ENCODE results near the gene PROB1. TPM values are rescaled to one million over a fixed set of nuclear protein-coding genes. Genes with fewer than 3 reads are reported as not detected.

Gene PROB1
- total and polyA plus RNA-seq, 9 of the 15 experiments (the other 6 are each of a cell fraction or from before 2014, with no cell fraction given), result 0.01 to 1.8 (median 0.47) TPM

- TF ChIP-seq SIN3A (IDR thresholded peaks at IDR 0.05; ENCODE audit: borderline replicate concordance in 2 of 2, control insufficient read depth in 1 of 2, low read depth in 2 of 2, low read length in 2 of 2), result peak; percentile 37 to 39; a peak in 1 of 4 replicates
- TF ChIP-seq SMAD3 (CRISPR knock-in tag; conservative IDR thresholded peaks at IDR 0.05), result no peak
- no peak for TF ChIP-seq HMG20A (CRISPR knock-in tag; conservative IDR thresholded peaks at IDR 0.05)
- no peak for TF ChIP-seq GABPA (tag; conservative IDR thresholded peaks at IDR 0.05; ENCODE audit: low read depth)
- TF ChIP-seq CBX2 (IDR thresholded peaks at IDR 0.05; ENCODE audit: insufficient read depth, low read length, poor library complexity, severe bottlenecking), result no peak
- TF ChIP-seq SNAPC5 (CRISPR knock-in tag; IDR thresholded peaks at IDR 0.05), result no peak
- no peak for TF ChIP-seq MXI1 (IDR thresholded peaks at IDR 0.05; ENCODE audit: low read depth, low read length)
- TF ChIP-seq PREB (CRISPR knock-in tag; IDR thresholded peaks at IDR 0.05), result no peak
- no peak for TF ChIP-seq DDX20 (tag; IDR thresholded peaks at IDR 0.05; ENCODE audit: low read depth)
- no peak for TF ChIP-seq ZNF717 (CRISPR knock-in tag; IDR thresholded peaks at IDR 0.05)
- TF ChIP-seq CHD2 (IDR thresholded peaks at IDR 0.05; ENCODE audit: low read depth, low read length), result no peak
- TF ChIP-seq KLF10 (CRISPR knock-in tag; IDR thresholded peaks at IDR 0.05), result no peak
- no peak for TF ChIP-seq ZBTB1 (CRISPR knock-in tag; IDR thresholded peaks at IDR 0.05; ENCODE audit: borderline replicate concordance, low read depth)
- TF ChIP-seq HDAC3 (IDR thresholded peaks at IDR 0.05; ENCODE audit: borderline replicate concordance, partially characterized antibody), result no peak
- TF ChIP-seq RHOXF2B (CRISPR knock-in tag; conservative IDR thresholded peaks at IDR 0.05), result no peak
- TF ChIP-seq ZNF77 (CRISPR knock-in tag; IDR thresholded peaks at IDR 0.05), result no peak
- no peak; the same call in 1 of the 2 replicates for TF ChIP-seq ATF3 (IDR thresholded peaks at IDR 0.05)
- no peak for TF ChIP-seq ATF3 (CRISPR knock-in tag; conservative IDR thresholded peaks at IDR 0.05)
- TF ChIP-seq ARID1B (IDR thresholded peaks at IDR 0.05), result peak; percentile 46; the same call in 1 of the 2 replicates
- TF ChIP-seq NFE2 (IDR thresholded peaks at IDR 0.05; ENCODE audit: low read depth), result no peak
- no peak for TF ChIP-seq MAFG (tag; conservative IDR thresholded peaks at IDR 0.05)
- 0 out of 2 replicates have a peak, but pooled peaks have one; percentile 32 for TF ChIP-seq SMARCA4 (IDR thresholded peaks at IDR 0.05)
- no peak for TF ChIP-seq SLC30A9 (CRISPR knock-in tag; IDR thresholded peaks at IDR 0.05)
- TF ChIP-seq EZH2 (IDR thresholded peaks at IDR 0.05; ENCODE audit: borderline replicate concordance, low read depth, low read length), result no peak
- no peak for TF ChIP-seq ZNF224 (CRISPR knock-in tag; IDR thresholded peaks at IDR 0.05)
- no peak for TF ChIP-seq BRD4 (IDR thresholded peaks at IDR 0.05)
- no peak for TF ChIP-seq ZNF197 (CRISPR knock-in tag; IDR thresholded peaks at IDR 0.05; ENCODE audit: low read depth)
- no peak for TF ChIP-seq ZNF586 (CRISPR knock-in tag; conservative IDR thresholded peaks at IDR 0.05)
- TF ChIP-seq ZNF507 (tag; conservative IDR thresholded peaks at IDR 0.05), result no peak
- no peak for TF ChIP-seq ARID2 (IDR thresholded peaks at IDR 0.05)
These were observed 44.4 kb upstream of the PROB1 start, which contains the start of gene DNAJC18 (continued) for GRCh38 chr5:139439013-139439903.
